K562 (cell line): ENCODE data around the gene TMEM131L. TPM values are rescaled to one million over a fixed set of nuclear protein-coding genes. Genes with fewer than 3 reads are reported as not detected.

Experiments
- C11orf30 ChIP-seq: fragments of 450-650 bp; IDR thresholded peaks from 2 replicates; pipeline ENCODE4 v1.6.1; 2016; ENCODE audit warnings: low read depth, mild to moderate bottlenecking
- CGGBP1 ChIP-seq: fragments of 250-450 bp; sonication (Bioruptor Pico); IDR thresholded peaks from 2 replicates; pipeline ENCODE4 v1.9.0; 2021; ENCODE audit warnings: mild to moderate bottlenecking
- EP300 ChIP-seq: IDR thresholded peaks from 2 replicates; pipeline ENCODE4 v1.6.1; 2012; ENCODE audit warnings: low read length, improper control_type of control experiment
- ERF ChIP-seq: fragments of 450-650 bp; formaldehyde crosslinking; IDR thresholded peaks from 2 replicates; pipeline ENCODE4 v1.4.0; 2020; ENCODE audit warnings: mild to moderate bottlenecking, mixed read lengths
- GTF2A2 ChIP-seq: IDR thresholded peaks from 2 replicates; pipeline ENCODE4 v1.6.1; 2016; ENCODE audit warnings: mild to moderate bottlenecking, missing genetic modification characterization, missing compliant biosample characterization
- HSF4 ChIP-seq: fragments of 250-450 bp; sonication (Bioruptor Pico); IDR thresholded peaks from 2 replicates; pipeline ENCODE4 v2.1.2; 2022; ENCODE audit warnings: mild to moderate bottlenecking, moderate library complexity, borderline replicate concordance
- KLF6 ChIP-seq: fragments of 250-450 bp; sonication (Bioruptor Pico); IDR thresholded peaks from 2 replicates; pipeline ENCODE4 v1.4.0; 2020; ENCODE audit warnings: mild to moderate bottlenecking, moderate library complexity, borderline replicate concordance
- PATZ1 ChIP-seq: fragments of 250-450 bp; sonication (Bioruptor Pico); IDR thresholded peaks from 2 replicates; pipeline ENCODE4 v1.5.0; 2020; ENCODE audit warnings: mild to moderate bottlenecking, borderline replicate concordance
- PCBP2 ChIP-seq: fragments of 200-400 bp; formaldehyde crosslinking; IDR thresholded peaks from 2 replicates; pipeline ENCODE4 v1.6.1; 2018; ENCODE audit warnings: low read length, low read depth, mild to moderate bottlenecking, moderate library complexity; ENCODE audit not compliant: poor library complexity, severe bottlenecking
- PURB ChIP-seq: sonication (generic); formaldehyde crosslinking; IDR thresholded peaks from 2 replicates; pipeline ENCODE4 v1.9.0; 2021; ENCODE audit warnings: low read depth, mild to moderate bottlenecking, missing genetic modification reagents
- REST ChIP-seq, 2 experiments: fragments of 450-650 bp; formaldehyde crosslinking in 1 of 2; IDR thresholded peaks; 2 replicates each; pipeline versions ENCODE4 v1.4.0 to v1.6.1; 2014 to 2020; ENCODE audit warnings: mild to moderate bottlenecking in 2 of 2, borderline replicate concordance in 1 of 2, low read depth in 1 of 2
- SP1 ChIP-seq: sonication (generic); formaldehyde crosslinking; IDR thresholded peaks from 2 replicates; pipeline ENCODE4 v1.8.1; 2022; ENCODE audit warnings: mild to moderate bottlenecking, missing genetic modification reagents
- SREBF1 ChIP-seq: fragments of 150-350 bp; IDR thresholded peaks from 2 replicates; pipeline ENCODE4 v1.6.1; 2014; ENCODE audit warnings: antibody characterized with exemption, low read depth, low read length, borderline replicate concordance
- ZKSCAN8 ChIP-seq: fragments of 200-800 bp; sonication (Bioruptor generic); IDR thresholded peaks from 2 replicates; pipeline ENCODE4 v1.6.1; 2016; ENCODE audit warnings: missing genetic modification characterization, missing compliant biosample characterization
- ZNF79 ChIP-seq: fragments of 250-450 bp; sonication (Bioruptor Pico); IDR thresholded peaks from 2 replicates; pipeline ENCODE4 v1.4.0; 2020; ENCODE audit warnings: low read depth, mild to moderate bottlenecking, moderate library complexity
- polyA plus RNA-seq, 8 experiments: library from polyadenylated mRNA; depleted of rRNA in 4 of 8; stranded (reverse) in 5 of 8; unstranded in 3 of 8; fragments of >200 nt; fragmentation: Nextera tagmentation in 2 of 8; fragmentation: Illumina TruSeq in 1 of 8; extraction: Ambion mirVana in 2 of 8; extraction: Trizol in 1 of 8; gene quantifications; 2 replicates each; pipeline versions ENCODE4 v1.2.1 to v1.2.3, GENCODE V29; 2011 to 2014; ENCODE audit warnings: inconsistent platforms in 1 of 8, missing spikeins in 1 of 8
- total RNA-seq, 7 experiments: library from RNA; depleted of rRNA in 6 of 7; stranded (reverse); fragments of >200 nt in 6 of 7; fragmentation: Illumina TruSeq in 2 of 7; extraction: Trizol in 2 of 7; gene quantifications; 2 replicates each; pipeline versions ENCODE4 v1.2.1 to v1.2.3, GENCODE V29; 2011 to 2021; ENCODE audit warnings: low replicate concordance in 1 of 7
- TF ChIP-seq, protein P1 (sequence below), 2 experiments: fragments of 450-650 bp in 1 of 2; sonication (generic) in 1 of 2; formaldehyde crosslinking in 1 of 2; IDR thresholded peaks in 1 of 2; conservative IDR thresholded peaks in 1 of 2; 2 replicates each; pipeline versions ENCODE4 v1.6.1 to v1.8.1; 2016 to 2023; ENCODE audit warnings: mild to moderate bottlenecking in 2 of 2, moderate library complexity in 2 of 2, inconsistent platforms in 1 of 2, missing genetic modification reagents in 1 of 2

The TMEM131L gene
- total and polyA plus RNA-seq, 9 of the 15 experiments (the other 6 are each of a cell fraction or from before 2014, with no cell fraction given) = 1.2 to 20.8 (median 12.9) TPM

- TF ChIP-seq SP1 (CRISPR knock-in tag) (no peak), REST (IDR thresholded peaks at IDR 0.05; ENCODE audit: borderline replicate concordance) (peak; percentile 55), REST (CRISPR knock-in tag; IDR thresholded peaks at IDR 0.05; ENCODE audit: low read depth) (no peak), C11orf30 (no peak), ZNF79 (CRISPR knock-in tag) (peak; percentile 82), HSF4 (CRISPR knock-in tag) (peak; percentile 93; the same call in 1 of the 2 replicates), EP300 (peak; percentile 24; the same call in 1 of the 2 replicates), CGGBP1 (CRISPR knock-in tag) (no peak), KLF6 (CRISPR knock-in tag) (peak; percentile 95), ERF (CRISPR knock-in tag) (0 out of 2 replicates have a peak, but pooled peaks have one; percentile 47), ZKSCAN8 (CRISPR knock-in tag) (peak; percentile 76), GTF2A2 (tag) (peak; percentile 94), SREBF1 (no peak), PATZ1 (peak; percentile 56; the same call in 1 of the 2 replicates), PCBP2 (no peak), PURB (CRISPR knock-in tag) (no peak)
- TF ChIP-seq, protein P1, sequence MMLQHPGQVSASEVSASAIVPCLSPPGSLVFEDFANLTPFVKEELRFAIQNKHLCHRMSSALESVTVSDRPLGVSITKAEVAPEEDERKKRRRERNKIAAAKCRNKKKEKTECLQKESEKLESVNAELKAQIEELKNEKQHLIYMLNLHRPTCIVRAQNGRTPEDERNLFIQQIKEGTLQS (IDR thresholded peaks at IDR 0.05) = peak; percentile 45; the same call in 1 of the 2 replicates
- TF ChIP-seq, protein P1 (CRISPR knock-in tag; conservative IDR thresholded peaks at IDR 0.05) = no peak
Measured at GRCh38 chr4:153537493-153537960, 71.4 kb downstream of the TMEM131L start (continued).
